Measurements from ENCODE around the gene GIT1.
A peak's percentile ranks its signal among the peaks of the same experiment; 100 is the strongest.

Gene GIT1

DNA sequence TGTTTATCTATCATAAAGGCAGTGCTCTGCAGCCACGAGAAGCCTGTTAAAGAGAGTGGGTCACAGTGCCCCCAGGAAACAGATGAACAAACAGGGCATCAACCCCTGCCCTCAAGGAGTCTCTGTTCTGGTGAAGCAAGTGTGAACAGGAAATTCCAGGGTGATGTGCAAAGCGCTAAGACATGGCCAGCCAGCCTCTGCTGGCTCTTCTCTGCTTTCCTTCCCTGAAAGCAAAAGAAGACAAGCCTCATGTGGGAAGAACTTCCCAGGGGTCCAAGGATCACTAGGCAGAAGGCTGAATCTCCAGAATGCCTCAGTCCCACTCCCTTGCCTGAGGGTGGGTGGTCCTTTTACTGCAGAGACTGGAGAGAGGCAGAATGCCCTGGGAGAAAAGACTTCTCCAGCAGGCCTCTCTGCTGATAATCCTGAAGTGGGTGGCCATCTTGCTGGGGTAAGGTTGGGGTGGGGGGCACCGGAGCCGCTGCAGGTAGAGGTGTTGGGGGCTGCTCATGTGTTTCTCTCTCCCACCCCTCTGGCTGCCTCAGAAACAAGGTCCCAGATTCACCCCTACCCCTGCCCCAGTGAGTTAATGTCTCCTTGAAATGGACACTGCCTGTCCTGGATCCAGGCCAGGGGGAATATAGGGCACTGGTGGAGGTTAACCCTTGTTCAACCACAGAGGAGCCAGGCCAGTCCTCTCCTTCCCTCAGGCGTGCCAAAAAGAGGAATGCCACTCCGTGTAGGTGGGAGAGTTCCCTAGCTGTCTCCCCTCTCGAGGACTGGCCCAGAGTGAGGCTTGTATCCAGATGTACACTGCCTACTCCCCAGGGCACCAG is 5.9 kb upstream of the GIT1 start:
- TF ChIP-seq, protein P1, sequence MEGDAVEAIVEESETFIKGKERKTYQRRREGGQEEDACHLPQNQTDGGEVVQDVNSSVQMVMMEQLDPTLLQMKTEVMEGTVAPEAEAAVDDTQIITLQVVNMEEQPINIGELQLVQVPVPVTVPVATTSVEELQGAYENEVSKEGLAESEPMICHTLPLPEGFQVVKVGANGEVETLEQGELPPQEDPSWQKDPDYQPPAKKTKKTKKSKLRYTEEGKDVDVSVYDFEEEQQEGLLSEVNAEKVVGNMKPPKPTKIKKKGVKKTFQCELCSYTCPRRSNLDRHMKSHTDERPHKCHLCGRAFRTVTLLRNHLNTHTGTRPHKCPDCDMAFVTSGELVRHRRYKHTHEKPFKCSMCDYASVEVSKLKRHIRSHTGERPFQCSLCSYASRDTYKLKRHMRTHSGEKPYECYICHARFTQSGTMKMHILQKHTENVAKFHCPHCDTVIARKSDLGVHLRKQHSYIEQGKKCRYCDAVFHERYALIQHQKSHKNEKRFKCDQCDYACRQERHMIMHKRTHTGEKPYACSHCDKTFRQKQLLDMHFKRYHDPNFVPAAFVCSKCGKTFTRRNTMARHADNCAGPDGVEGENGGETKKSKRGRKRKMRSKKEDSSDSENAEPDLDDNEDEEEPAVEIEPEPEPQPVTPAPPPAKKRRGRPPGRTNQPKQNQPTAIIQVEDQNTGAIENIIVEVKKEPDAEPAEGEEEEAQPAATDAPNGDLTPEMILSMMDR (IDR thresholded peaks at IDR 0.05): no peak
- Histone ChIP-seq H3K9ac (no peak overlapping the region), H3K4me1 (peaks cover 23% of the 10 kb centered on the region), H3K36me3 (ENCODE audit: control insufficient read depth, insufficient read depth, low read length) (no peaks in the 10 kb centered on the region), H3K27me3 (ENCODE audit: control insufficient read depth, insufficient read depth, low read length) (no peaks in the 10 kb centered on the region), H2AFZ (no peak overlapping the region), H3K79me2 (no peaks in the 10 kb centered on the region), H3K4me3 (ENCODE audit: low read depth, low read length) (no peak overlapping the region), H3K9me3 (ENCODE audit: control insufficient read depth, low read length) (no peaks in the 10 kb centered on the region), H3K27ac (no peak overlapping the region), H3K4me2 (ENCODE audit: low read length) (no peak overlapping the region)

DNA sequence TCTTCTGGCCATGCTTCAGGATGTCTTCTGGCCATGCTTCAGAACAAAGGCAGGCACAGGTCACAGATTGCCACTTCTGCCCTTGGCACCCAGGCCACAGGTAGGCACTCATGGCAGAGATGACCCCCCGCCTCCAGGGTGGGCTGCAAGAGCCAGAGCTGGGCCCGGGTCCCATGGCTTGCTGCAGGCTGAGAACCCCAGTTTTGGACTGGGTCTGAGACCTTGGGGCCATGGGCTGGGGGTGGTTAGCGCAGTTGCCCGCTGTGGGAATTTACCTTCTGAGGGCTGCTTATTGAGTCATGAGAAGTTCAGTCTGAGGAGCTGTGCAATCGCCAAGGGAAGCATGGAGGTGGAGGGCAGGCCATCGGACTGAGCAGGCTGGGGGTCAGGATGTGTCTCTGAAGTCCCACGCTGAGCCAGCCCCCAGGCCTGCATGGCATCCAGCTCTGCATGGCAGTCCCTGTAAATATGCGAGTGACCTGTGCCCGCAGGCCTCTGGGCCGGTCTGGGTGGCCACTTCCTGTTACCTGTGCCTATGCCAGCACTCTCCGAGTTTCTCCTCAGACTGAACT is 5.2 kb upstream of the GIT1 start:
- Histone ChIP-seq H2AFZ (no peak overlapping the region), H3K4me2 (ENCODE audit: low read length) (no peak overlapping the region), H3K27ac (no peak overlapping the region), H3K79me2 (no peaks in the 10 kb centered on the region), H3K4me1 (peaks cover 28% of the 10 kb centered on the region), H3K36me3 (ENCODE audit: control insufficient read depth, insufficient read depth, low read length) (no peaks in the 10 kb centered on the region), H3K9me3 (ENCODE audit: control insufficient read depth, low read length) (no peaks in the 10 kb centered on the region), H3K9ac (no peak overlapping the region), H3K4me3 (ENCODE audit: low read depth, low read length) (no peak overlapping the region), H3K27me3 (ENCODE audit: control insufficient read depth, insufficient read depth, low read length) (no peaks in the 10 kb centered on the region)
- TF ChIP-seq, protein P1 (IDR thresholded peaks at IDR 0.05): no peak

DNA sequence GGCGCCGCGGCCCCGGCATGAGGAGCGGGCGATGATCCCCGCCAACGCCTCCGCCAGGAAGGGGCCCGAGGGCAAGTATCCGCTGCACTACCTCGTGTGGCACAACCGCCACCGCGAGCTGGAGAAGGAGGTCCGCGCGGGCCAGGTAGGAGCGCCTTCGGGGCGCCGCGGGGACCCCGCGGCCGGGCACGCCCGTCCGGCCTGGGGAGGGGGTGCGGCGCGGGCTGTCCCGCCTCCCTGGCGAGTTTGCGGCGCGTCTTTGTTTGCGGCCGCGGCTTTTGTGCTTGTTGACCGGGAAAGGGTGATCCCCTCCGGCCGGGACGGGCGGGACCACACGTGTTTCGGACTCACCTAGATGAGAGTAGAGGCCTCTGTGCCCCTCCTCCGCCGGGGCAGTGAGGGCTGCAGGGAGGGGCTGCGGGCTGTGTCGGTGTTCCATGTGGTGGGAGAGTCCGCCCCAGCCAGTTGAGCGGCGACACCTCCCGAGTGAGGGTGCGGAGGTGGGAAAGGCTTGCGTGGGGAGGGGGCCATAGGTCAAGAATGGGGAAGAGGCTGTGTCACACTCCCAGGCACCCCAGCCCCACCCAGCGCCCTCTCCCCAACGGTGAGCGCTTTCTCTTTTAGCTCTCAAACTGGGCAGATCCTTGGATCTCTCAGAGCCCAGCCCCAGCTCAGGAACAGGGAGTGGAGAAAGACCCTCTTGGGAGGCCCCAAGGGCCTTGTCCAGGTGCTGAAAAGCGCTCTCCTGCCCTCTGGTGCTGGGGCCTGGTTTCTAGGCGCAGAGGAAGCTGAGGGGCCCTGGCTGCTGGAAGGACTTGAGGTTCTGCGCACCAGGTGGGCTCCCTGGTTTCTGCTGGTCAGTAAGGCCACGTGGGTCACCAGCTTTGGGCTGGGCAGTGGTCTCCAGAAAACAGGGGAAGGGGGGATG is 4.4 kb upstream of the GIT1 start:
- Histone ChIP-seq H3K4me3 (ENCODE audit: low read depth, low read length) (peak overlapping the region; percentile 35), H3K4me2 (ENCODE audit: low read length) (peak overlapping the region; percentile 74), H3K9ac (no peak overlapping the region), H3K79me2 (no peaks in the 10 kb centered on the region), H3K4me1 (peaks cover 28% of the 10 kb centered on the region), H3K9me3 (ENCODE audit: control insufficient read depth, low read length) (no peaks in the 10 kb centered on the region), H3K27ac (no peak overlapping the region), H3K36me3 (ENCODE audit: control insufficient read depth, insufficient read depth, low read length) (no peaks in the 10 kb centered on the region), H3K27me3 (ENCODE audit: control insufficient read depth, insufficient read depth, low read length) (no peaks in the 10 kb centered on the region), H2AFZ (peak overlapping the region; percentile 79)
- TF ChIP-seq, protein P1 (IDR thresholded peaks at IDR 0.05): peak; percentile 19

DNA sequence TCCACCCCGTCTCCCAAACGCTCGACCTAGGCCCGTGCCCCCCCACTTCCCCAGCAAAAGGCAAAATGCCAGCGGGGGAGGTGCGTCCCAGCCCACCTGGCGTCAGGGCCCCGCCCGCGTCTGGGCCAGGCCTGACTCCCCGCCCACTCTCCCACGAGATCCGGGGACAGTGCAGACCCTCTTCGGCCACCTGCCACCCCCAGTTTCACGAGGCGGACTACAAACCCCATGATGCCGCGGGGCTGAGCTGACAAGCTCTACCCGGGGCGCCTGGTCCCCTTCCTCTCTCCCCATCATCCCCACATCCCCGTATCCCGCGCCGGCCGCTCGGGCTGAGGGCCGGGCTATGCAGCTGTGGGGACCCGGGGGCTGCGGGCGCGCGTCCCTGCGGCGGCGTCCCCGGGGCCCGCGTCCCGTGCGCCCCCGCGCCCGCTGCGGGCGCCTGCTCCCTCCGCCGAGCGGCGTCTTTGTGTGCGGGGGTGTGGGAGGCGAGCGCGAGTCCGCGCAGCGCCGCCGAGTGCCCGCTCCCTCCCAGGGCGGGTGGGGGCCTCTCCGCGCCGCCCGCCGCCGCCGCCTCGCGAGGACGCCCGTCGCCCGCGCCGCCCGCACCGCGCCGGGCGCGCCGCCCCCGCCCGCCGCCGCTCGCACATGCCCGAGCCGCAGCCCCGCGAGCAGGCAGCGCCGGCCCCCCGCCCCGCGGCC is 3.6 kb upstream of the GIT1 start, which contains the start of gene ANKRD13B:
Gene ANKRD13B, plus strand, starts transcription at position 283 of the 702 bp plus-strand sequence. CDS start 490 bp downstream, outside the sequence.
- no peak within 1 kb of the TSS for H3K9ac ChIP-seq

More for the DNA sequence above, 3.6 kb upstream of the GIT1 start, which contains the start of gene ANKRD13B:
- TF ChIP-seq, protein P1 (IDR thresholded peaks at IDR 0.05): no peak
- peaks cover 6% of the 10 kb centered on the region for H3K79me2 ChIP-seq
- peak within 1 kb of the TSS; percentile 74 for H3K4me2 ChIP-seq (ENCODE audit: low read length)
- peaks cover 31% of the 10 kb centered on the region for H3K4me1 ChIP-seq
- peak within 1 kb of the TSS; percentile 61 for H3K27ac ChIP-seq
- H3K9me3 ChIP-seq (ENCODE audit: control insufficient read depth, low read length): no peaks in the 10 kb centered on the region
- H3K27me3 ChIP-seq (ENCODE audit: control insufficient read depth, insufficient read depth, low read length): no peaks in the 10 kb centered on the region
- no peaks in the 10 kb centered on the region for H3K36me3 ChIP-seq (ENCODE audit: control insufficient read depth, insufficient read depth, low read length)
- H3K4me3 ChIP-seq (ENCODE audit: low read depth, low read length): peak within 1 kb of the TSS; percentile 35
- peak within 1 kb of the TSS; percentile 91 for H2AFZ ChIP-seq
